Measurements from ENCODE around the gene DVL1. TPM values are rescaled to one million over a fixed set of nuclear protein-coding genes. Genes with fewer than 3 reads are reported as not detected.

The DVL1 gene
- polyA plus RNA-seq, 2 donors: 57.5 to 107 TPM

DNA sequence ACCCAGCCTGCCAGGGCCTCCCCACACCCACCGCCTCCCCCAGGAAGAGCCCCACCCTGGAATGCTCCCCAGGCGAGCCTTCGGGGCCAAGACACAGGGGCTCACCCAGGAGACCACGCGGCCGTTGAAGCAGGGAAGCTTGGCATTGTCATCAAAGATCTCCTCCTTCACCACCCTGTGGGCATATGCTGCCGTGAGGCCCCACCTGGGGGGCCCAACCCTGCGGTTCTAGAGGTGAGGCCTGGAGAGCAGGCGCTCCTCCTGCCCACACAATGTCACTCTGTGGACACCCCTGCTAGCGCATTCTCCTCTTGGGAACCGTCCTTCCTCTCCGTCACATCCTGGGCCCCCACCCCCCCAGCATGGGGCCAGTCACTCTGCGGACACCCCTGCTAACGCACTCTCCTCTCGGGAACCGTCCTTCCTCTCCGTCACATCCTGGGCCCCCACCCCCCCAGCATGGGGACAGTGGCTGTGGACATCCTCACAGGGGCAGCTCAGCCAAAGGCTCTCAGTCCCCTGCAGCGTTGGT is 6.6 kb downstream of the DVL1 start:
- peaks cover 0 to 48% of the 10 kb centered on the region in 2 donors for H3K36me3 ChIP-seq (ENCODE audit: control insufficient read depth in 2 of 2, insufficient read depth in 2 of 2, low read length in 1 of 2)
- H3K4me3 ChIP-seq (ENCODE audit: low read depth in 1 of 2, low read length in 2 of 2): no peak overlapping the region
- 80 to 89% methylated on average over 15 to 18 of the region's 18 CpGs for WGBS, 2 donors
- peaks cover 21 to 45% of the 10 kb centered on the region in 2 donors for H3K4me1 ChIP-seq (ENCODE audit: control insufficient read depth in 2 of 2, insufficient read depth in 2 of 2, low read length in 1 of 2)
- H3K27ac ChIP-seq (ENCODE audit: low read depth in 2 of 2, low read length in 1 of 2): no peak overlapping the region
- H3K9me3 ChIP-seq (ENCODE audit: control insufficient read depth in 2 of 2, insufficient read depth in 1 of 2, low read depth in 1 of 2, low read length in 1 of 2): no peaks in the 10 kb centered on the region
- H3K27me3 ChIP-seq (ENCODE audit: control insufficient read depth in 1 of 2, insufficient read depth in 2 of 2, low read length in 2 of 2): no peaks in the 10 kb centered on the region

DNA sequence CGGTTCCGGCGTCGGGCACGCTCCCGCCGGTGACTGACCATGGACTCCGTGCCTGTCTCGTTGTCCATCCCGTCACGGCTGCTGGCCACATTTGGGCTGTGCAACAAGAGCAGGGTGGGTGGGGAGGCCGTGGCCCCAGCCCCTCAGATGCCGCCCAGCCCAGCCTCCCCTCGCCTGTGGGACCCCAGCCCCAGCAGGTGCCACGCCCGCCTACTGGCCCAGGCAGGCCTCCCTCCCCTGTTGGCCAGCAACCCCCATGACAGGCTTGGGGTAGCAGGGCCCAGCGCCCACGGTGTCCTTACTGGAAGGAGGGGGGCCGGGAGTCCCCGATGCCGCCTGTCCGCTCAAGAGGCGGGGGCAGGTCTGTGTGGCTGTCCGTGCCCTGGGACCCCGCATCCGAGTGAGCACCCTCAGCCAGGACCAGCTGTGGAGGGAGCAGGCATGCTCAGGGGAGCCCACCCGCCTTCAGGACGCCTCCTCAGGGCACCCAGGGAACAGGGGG is 7.1 kb downstream of the DVL1 start:
- H3K36me3 ChIP-seq (ENCODE audit: control insufficient read depth in 2 of 2, insufficient read depth in 2 of 2, low read length in 1 of 2): peaks cover 0 to 53% of the 10 kb centered on the region in 2 donors
- H3K4me3 ChIP-seq (ENCODE audit: low read depth in 1 of 2, low read length in 2 of 2): no peak overlapping the region
- H3K27me3 ChIP-seq (ENCODE audit: control insufficient read depth in 1 of 2, insufficient read depth in 2 of 2, low read length in 2 of 2): no peaks in the 10 kb centered on the region
- H3K4me1 ChIP-seq (ENCODE audit: control insufficient read depth in 2 of 2, insufficient read depth in 2 of 2, low read length in 1 of 2): peaks cover 21 to 44% of the 10 kb centered on the region in 2 donors
- H3K27ac ChIP-seq (ENCODE audit: low read depth in 2 of 2, low read length in 1 of 2): no peak overlapping the region
- 93 to 96% methylated on average over 23 to 28 of the region's 28 CpGs for WGBS, 2 donors
- H3K9me3 ChIP-seq (ENCODE audit: control insufficient read depth in 2 of 2, insufficient read depth in 1 of 2, low read depth in 1 of 2, low read length in 1 of 2): no peaks in the 10 kb centered on the region

GRCh38 chr1:1341549-1342021 is 7.6 kb downstream of the DVL1 start:
- Histone ChIP-seq H3K36me3 (ENCODE audit: control insufficient read depth in 2 of 2, insufficient read depth in 2 of 2, low read length in 1 of 2) (peaks cover 0 to 56% of the 10 kb centered on the region in 2 donors), H3K4me3 (ENCODE audit: low read depth in 1 of 2, low read length in 2 of 2) (no peak overlapping the region), H3K27me3 (ENCODE audit: control insufficient read depth in 1 of 2, insufficient read depth in 2 of 2, low read length in 2 of 2) (no peaks in the 10 kb centered on the region), H3K4me1 (ENCODE audit: control insufficient read depth in 2 of 2, insufficient read depth in 2 of 2, low read length in 1 of 2) (peaks cover 16 to 40% of the 10 kb centered on the region in 2 donors), H3K9me3 (ENCODE audit: control insufficient read depth in 2 of 2, insufficient read depth in 1 of 2, low read depth in 1 of 2, low read length in 1 of 2) (no peaks in the 10 kb centered on the region), H3K27ac (ENCODE audit: low read depth in 2 of 2, low read length in 1 of 2) (no peak overlapping the region)
- WGBS, 2 donors: 93 to 95% methylated on average over 17 of the region's 17 CpGs

DNA sequence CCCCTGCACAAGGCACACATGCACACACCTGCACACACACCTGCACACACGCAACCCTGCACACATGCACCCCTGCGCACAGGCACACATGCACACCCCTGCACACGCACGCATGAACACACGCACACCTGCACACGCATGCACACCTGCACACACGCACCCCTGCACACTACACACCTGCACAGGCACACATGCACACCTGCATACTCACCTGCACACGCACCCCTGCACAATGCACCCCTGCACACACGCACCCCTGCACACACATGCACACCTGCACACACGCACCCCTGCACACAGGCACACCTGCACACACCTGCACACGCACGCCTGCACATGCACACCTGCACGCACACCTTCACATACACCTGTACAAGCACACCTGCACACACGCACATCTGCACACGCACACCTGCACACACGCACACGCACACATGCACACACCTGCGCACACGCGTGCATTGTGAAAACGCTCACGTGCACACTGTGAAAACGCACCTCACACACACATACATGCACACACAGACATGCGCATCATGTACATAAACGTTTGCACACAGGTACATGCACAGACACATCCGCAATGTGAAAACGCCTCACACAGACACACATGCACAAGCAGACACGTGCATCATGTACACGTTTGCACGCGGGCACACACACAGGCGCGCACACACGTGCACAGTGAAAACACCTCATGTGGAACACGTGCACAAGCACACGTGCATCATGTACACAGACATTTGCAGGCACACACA is 8.2 kb downstream of the DVL1 start:
- Histone ChIP-seq H3K9me3 (ENCODE audit: control insufficient read depth in 2 of 2, insufficient read depth in 1 of 2, low read depth in 1 of 2, low read length in 1 of 2) (no peaks in the 10 kb centered on the region), H3K27me3 (ENCODE audit: control insufficient read depth in 1 of 2, insufficient read depth in 2 of 2, low read length in 2 of 2) (no peaks in the 10 kb centered on the region), H3K4me1 (ENCODE audit: control insufficient read depth in 2 of 2, insufficient read depth in 2 of 2, low read length in 1 of 2) (peaks cover 9 to 33% of the 10 kb centered on the region in 2 donors), H3K27ac (ENCODE audit: low read depth in 2 of 2, low read length in 1 of 2) (no peak overlapping the region), H3K36me3 (ENCODE audit: control insufficient read depth in 2 of 2, insufficient read depth in 2 of 2, low read length in 1 of 2) (peaks cover 0 to 61% of the 10 kb centered on the region in 2 donors), H3K4me3 (ENCODE audit: low read depth in 1 of 2, low read length in 2 of 2) (no peak overlapping the region)
- WGBS, 2 donors: 93 to 94% methylated on average over 36 of the region's 36 CpGs

GRCh38 chr1:1340185-1340584 is 9.0 kb downstream of the DVL1 start:
- 88 to 90% methylated on average over 23 of the region's 23 CpGs for WGBS, 2 donors
- peaks cover 0 to 68% of the 10 kb centered on the region in 2 donors for H3K36me3 ChIP-seq (ENCODE audit: control insufficient read depth in 2 of 2, insufficient read depth in 2 of 2, low read length in 1 of 2)
- H3K4me1 ChIP-seq (ENCODE audit: control insufficient read depth in 2 of 2, insufficient read depth in 2 of 2, low read length in 1 of 2): peaks cover 2 to 26% of the 10 kb centered on the region in 2 donors
- no peak overlapping the region for H3K4me3 ChIP-seq (ENCODE audit: low read depth in 1 of 2, low read length in 2 of 2)
- no peaks in the 10 kb centered on the region for H3K9me3 ChIP-seq (ENCODE audit: control insufficient read depth in 2 of 2, insufficient read depth in 1 of 2, low read depth in 1 of 2, low read length in 1 of 2)
- no peaks in the 10 kb centered on the region for H3K27me3 ChIP-seq (ENCODE audit: control insufficient read depth in 1 of 2, insufficient read depth in 2 of 2, low read length in 2 of 2)
- no peak overlapping the region for H3K27ac ChIP-seq (ENCODE audit: low read depth in 2 of 2, low read length in 1 of 2)

DNA sequence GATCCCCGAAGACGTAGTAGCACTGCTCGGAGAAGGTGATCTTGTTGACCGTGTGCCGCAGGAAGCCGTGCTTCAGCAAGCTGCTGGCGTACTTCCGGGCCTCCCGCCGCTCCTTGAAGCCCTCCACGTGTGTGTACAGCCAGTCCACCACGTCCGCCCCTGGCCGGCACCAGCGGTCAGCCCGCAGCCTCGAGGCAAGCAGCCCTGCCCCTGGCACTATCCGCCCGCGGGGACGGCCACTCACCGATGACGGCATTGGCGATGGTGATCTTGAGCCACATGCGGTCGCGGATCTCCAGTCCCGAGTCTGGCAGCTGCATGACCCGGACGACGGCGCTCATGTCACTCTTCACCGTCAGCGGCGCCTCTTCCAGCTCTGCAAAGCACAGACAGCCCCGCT is 10.9 kb downstream of the DVL1 start:
- Histone ChIP-seq H3K27ac (ENCODE audit: low read depth in 2 of 2, low read length in 1 of 2) (no peak overlapping the region), H3K9me3 (ENCODE audit: control insufficient read depth in 2 of 2, insufficient read depth in 1 of 2, low read depth in 1 of 2, low read length in 1 of 2) (no peaks in the 10 kb centered on the region), H3K36me3 (ENCODE audit: control insufficient read depth in 2 of 2, insufficient read depth in 2 of 2, low read length in 1 of 2) (peaks cover 0 to 79% of the 10 kb centered on the region in 2 donors), H3K27me3 (ENCODE audit: control insufficient read depth in 1 of 2, insufficient read depth in 2 of 2, low read length in 2 of 2) (no peaks in the 10 kb centered on the region), H3K4me1 (ENCODE audit: control insufficient read depth in 2 of 2, insufficient read depth in 2 of 2, low read length in 1 of 2) (peaks cover 0 to 26% of the 10 kb centered on the region in 2 donors), H3K4me3 (ENCODE audit: low read depth in 1 of 2, low read length in 2 of 2) (no peak overlapping the region)
- WGBS, 2 donors: 94 to 96% methylated on average over 36 of the region's 36 CpGs

GRCh38 chr1:1337793-1338147 is 11.4 kb downstream of the DVL1 start:
- WGBS, 2 donors: 79% methylated on average over 16 to 18 of the region's 18 CpGs
- Histone ChIP-seq H3K9me3 (ENCODE audit: control insufficient read depth in 2 of 2, insufficient read depth in 1 of 2, low read depth in 1 of 2, low read length in 1 of 2) (no peaks in the 10 kb centered on the region), H3K27me3 (ENCODE audit: control insufficient read depth in 1 of 2, insufficient read depth in 2 of 2, low read length in 2 of 2) (no peaks in the 10 kb centered on the region), H3K36me3 (ENCODE audit: control insufficient read depth in 2 of 2, insufficient read depth in 2 of 2, low read length in 1 of 2) (peaks cover 0 to 79% of the 10 kb centered on the region in 2 donors), H3K4me3 (ENCODE audit: low read depth in 1 of 2, low read length in 2 of 2) (no peak overlapping the region), H3K4me1 (ENCODE audit: control insufficient read depth in 2 of 2, insufficient read depth in 2 of 2, low read length in 1 of 2) (peaks cover 0 to 31% of the 10 kb centered on the region in 2 donors), H3K27ac (ENCODE audit: low read depth in 2 of 2, low read length in 1 of 2) (no peak overlapping the region)

- Histone ChIP-seq H3K4me1 (ENCODE audit: control insufficient read depth in 2 of 2, insufficient read depth in 2 of 2, low read length in 1 of 2) (peaks cover 0 to 37% of the 10 kb centered on the region in 2 donors), H3K36me3 (ENCODE audit: control insufficient read depth in 2 of 2, insufficient read depth in 2 of 2, low read length in 1 of 2) (peaks cover 0 to 77% of the 10 kb centered on the region in 2 donors), H3K27ac (ENCODE audit: low read depth in 2 of 2, low read length in 1 of 2) (no peak overlapping the region), H3K4me3 (ENCODE audit: low read depth in 1 of 2, low read length in 2 of 2) (no peak overlapping the region), H3K27me3 (ENCODE audit: control insufficient read depth in 1 of 2, insufficient read depth in 2 of 2, low read length in 2 of 2) (no peaks in the 10 kb centered on the region), H3K9me3 (ENCODE audit: control insufficient read depth in 2 of 2, insufficient read depth in 1 of 2, low read depth in 1 of 2, low read length in 1 of 2) (no peaks in the 10 kb centered on the region)
- 91 to 95% methylated on average over 27 to 32 of the region's 32 CpGs for WGBS, 2 donors
Measured at GRCh38 chr1:1336931-1337792, 12.1 kb downstream of the DVL1 start.

DNA sequence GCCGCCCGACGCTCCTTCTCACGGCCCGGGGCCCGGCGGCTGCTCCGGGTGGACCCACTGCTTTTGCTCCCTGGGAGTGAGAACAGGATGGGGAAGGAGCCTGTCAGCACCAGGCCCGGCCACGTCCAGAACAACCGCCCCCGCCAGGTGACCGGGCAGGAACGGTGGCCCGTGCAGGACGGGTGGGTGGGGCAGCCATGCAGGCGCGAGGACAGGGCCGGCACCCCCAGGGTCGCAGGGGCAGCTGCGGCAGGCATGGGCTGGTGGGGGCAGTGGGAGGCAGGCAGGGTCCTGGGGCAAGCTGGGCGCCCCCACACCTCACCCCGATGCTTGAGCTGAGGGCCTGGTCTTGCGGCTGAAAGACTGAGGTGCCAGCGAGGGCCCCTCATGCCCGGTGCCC is 12.8 kb downstream of the DVL1 start:
- Histone ChIP-seq H3K36me3 (ENCODE audit: control insufficient read depth in 2 of 2, insufficient read depth in 2 of 2, low read length in 1 of 2) (peaks cover 0 to 70% of the 10 kb centered on the region in 2 donors), H3K4me3 (ENCODE audit: low read depth in 1 of 2, low read length in 2 of 2) (no peak overlapping the region), H3K27ac (ENCODE audit: low read depth in 2 of 2, low read length in 1 of 2) (no peak overlapping the region), H3K9me3 (ENCODE audit: control insufficient read depth in 2 of 2, insufficient read depth in 1 of 2, low read depth in 1 of 2, low read length in 1 of 2) (no peaks in the 10 kb centered on the region), H3K27me3 (ENCODE audit: control insufficient read depth in 1 of 2, insufficient read depth in 2 of 2, low read length in 2 of 2) (no peaks in the 10 kb centered on the region), H3K4me1 (ENCODE audit: control insufficient read depth in 2 of 2, insufficient read depth in 2 of 2, low read length in 1 of 2) (peaks cover 0 to 43% of the 10 kb centered on the region in 2 donors)
- 92% methylated on average over 25 to 26 of the region's 26 CpGs for WGBS, 2 donors

Data from esophagus (tissue), 2 donors.